ENCODE results near the gene SAG.
A peak's percentile ranks its signal among the peaks of the same experiment; 100 is the strongest.

The SAG gene

GRCh38 chr2:233346930-233347329 is 39.3 kb downstream of the SAG start:
- Histone ChIP-seq H3K4me3 (ENCODE audit: insufficient read depth in 1 of 2, low read depth in 1 of 2, low read length in 2 of 2) (no peak overlapping the region), H3K27me3 (ENCODE audit: control insufficient read depth in 1 of 2, insufficient read depth in 1 of 2, low read length in 2 of 2) (peaks cover 0 to 14% of the 10 kb centered on the region in 2 experiments), H2AFZ (ENCODE audit: low read depth, low read length) (no peak overlapping the region), H3K4ac (ENCODE audit: low read depth in 1 of 2, low read length in 2 of 2) (no peak overlapping the region), H3K4me1 (ENCODE audit: control insufficient read depth, insufficient read depth, low read depth, low read length) (peaks cover 7% of the 10 kb centered on the region), H2BK120ac (ENCODE audit: low read depth, low read length) (no peak overlapping the region), H2AK5ac (ENCODE audit: low read length, severe bottlenecking) (no peak overlapping the region), H4K91ac (ENCODE audit: low read length) (no peak overlapping the region), H4K8ac (ENCODE audit: low read length) (no peak overlapping the region), H2BK5ac (ENCODE audit: low read depth, low read length, poor library complexity, severe bottlenecking) (no peak overlapping the region), H3K14ac (ENCODE audit: low read length in 2 of 2) (no peak overlapping the region), H3K18ac (ENCODE audit: low read depth in 1 of 2, low read length in 2 of 2) (no peak overlapping the region), H3K36me3 (ENCODE audit: control insufficient read depth in 1 of 2, insufficient read depth in 2 of 2, low read depth in 1 of 2, low read length in 2 of 2) (no peaks in the 10 kb centered on the region), H3K27ac (ENCODE audit: low read length, poor library complexity, severe bottlenecking) (no peak overlapping the region), H3K23ac (ENCODE audit: low read length in 2 of 2) (no peak overlapping the region), H2BK15ac (ENCODE audit: low read depth, poor library complexity, severe bottlenecking) (no peak overlapping the region), H3K4me2 (ENCODE audit: low read length, poor library complexity, severe bottlenecking) (no peak overlapping the region), H3K79me1 (replicated peaks; ENCODE audit: low read length, poor library complexity, severe bottlenecking) (no peaks in the 10 kb centered on the region), H3K9me3 (ENCODE audit: control insufficient read depth, low read length) (no peaks in the 10 kb centered on the region), H2BK12ac (ENCODE audit: low read length in 2 of 2) (no peak overlapping the region), H3K9ac (ENCODE audit: low read length) (no peak overlapping the region)
- 84% methylated on average over 9 of the region's 9 CpGs for WGBS
- no peak for DNase-seq

DNA sequence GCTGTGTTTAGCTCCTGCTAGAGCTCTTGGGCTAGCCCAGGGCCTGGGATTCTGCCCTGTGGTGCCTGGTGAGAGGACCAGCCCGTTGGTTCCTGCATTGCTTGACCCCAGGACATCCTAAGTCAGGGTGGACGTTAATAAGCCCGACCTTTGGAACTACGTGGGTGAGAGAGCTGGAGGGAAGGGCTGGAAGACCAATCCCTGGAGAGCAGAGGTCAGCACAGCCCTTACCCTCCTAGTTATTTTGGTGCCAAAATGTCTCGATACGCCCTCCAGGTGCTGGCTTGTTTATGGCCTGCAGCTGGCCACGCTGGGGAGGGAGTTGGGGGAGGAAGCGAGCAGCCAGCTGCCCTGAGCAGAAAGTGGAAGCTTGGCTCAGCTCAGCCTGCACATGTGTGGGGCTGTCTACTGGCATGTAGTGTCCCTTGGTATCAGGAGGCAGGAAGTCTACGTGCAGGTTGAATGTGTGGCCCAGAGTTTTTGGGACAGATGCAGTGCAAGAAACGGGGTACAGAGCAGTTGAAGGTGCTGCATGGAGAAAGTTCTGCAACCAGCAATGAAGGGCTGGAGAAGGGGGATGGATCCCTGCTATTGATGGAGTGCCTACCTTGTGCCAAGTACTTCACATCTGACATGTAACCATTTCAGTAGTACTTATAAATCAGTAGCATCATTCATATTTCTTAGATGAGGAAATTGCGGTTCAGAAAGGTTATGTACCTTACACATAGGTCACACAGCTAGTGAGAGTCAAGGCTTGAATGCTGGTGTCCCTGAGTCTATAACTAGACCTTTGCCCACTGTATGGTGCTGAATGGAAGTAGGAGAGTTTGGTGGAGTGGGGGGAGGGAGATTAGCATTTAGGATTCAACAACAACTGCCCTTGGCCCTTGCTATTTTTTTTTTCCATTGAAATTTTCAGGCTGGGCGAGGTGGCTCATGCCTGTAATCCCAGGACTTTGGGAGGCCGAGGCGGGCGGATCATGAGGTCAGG is 41.7 kb downstream of the SAG start:
- no peak overlapping the region for H3K18ac ChIP-seq (ENCODE audit: low read depth in 1 of 2, low read length in 2 of 2)
- no peak overlapping the region for H3K27ac ChIP-seq (ENCODE audit: low read length, poor library complexity, severe bottlenecking)
- no peak overlapping the region for H3K14ac ChIP-seq (ENCODE audit: low read length in 2 of 2)
- no peak overlapping the region for H2BK120ac ChIP-seq (ENCODE audit: low read depth, low read length)
- no peak overlapping the region for H4K8ac ChIP-seq (ENCODE audit: low read length)
- DNase-seq = no peak
- WGBS = 62% methylated on average over 14 of the region's 15 CpGs
- H4K91ac ChIP-seq (ENCODE audit: low read length) = no peak overlapping the region
- no peak overlapping the region for H2BK12ac ChIP-seq (ENCODE audit: low read length in 2 of 2)
- no peak overlapping the region for H2AK5ac ChIP-seq (ENCODE audit: low read length, severe bottlenecking)
- no peak overlapping the region for H3K4ac ChIP-seq (ENCODE audit: low read depth in 1 of 2, low read length in 2 of 2)
- no peak overlapping the region for H3K9ac ChIP-seq (ENCODE audit: low read length)
- H2BK15ac ChIP-seq (ENCODE audit: low read depth, poor library complexity, severe bottlenecking) = no peak overlapping the region
- H3K27me3 ChIP-seq (ENCODE audit: control insufficient read depth in 1 of 2, insufficient read depth in 1 of 2, low read length in 2 of 2) = peaks cover 0 to 14% of the 10 kb centered on the region in 2 experiments
- H3K23ac ChIP-seq (ENCODE audit: low read length in 2 of 2) = no peak overlapping the region
- no peak overlapping the region for H3K4me2 ChIP-seq (ENCODE audit: low read length, poor library complexity, severe bottlenecking)
- no peak overlapping the region for H2AFZ ChIP-seq (ENCODE audit: low read depth, low read length)
- H3K9me3 ChIP-seq (ENCODE audit: control insufficient read depth, low read length) = no peaks in the 10 kb centered on the region
- peaks cover 4% of the 10 kb centered on the region for H3K79me1 ChIP-seq (replicated peaks; ENCODE audit: low read length, poor library complexity, severe bottlenecking)
- no peak overlapping the region for H3K4me3 ChIP-seq (ENCODE audit: insufficient read depth in 1 of 2, low read depth in 1 of 2, low read length in 2 of 2)
- peaks cover 17% of the 10 kb centered on the region for H3K4me1 ChIP-seq (ENCODE audit: control insufficient read depth, insufficient read depth, low read depth, low read length)
- H3K36me3 ChIP-seq (ENCODE audit: control insufficient read depth in 1 of 2, insufficient read depth in 2 of 2, low read depth in 1 of 2, low read length in 2 of 2) = no peaks in the 10 kb centered on the region
- H2BK5ac ChIP-seq (ENCODE audit: low read depth, low read length, poor library complexity, severe bottlenecking) = no peak overlapping the region

- peak; percentile 87 for DNase-seq
- no peaks in the 10 kb centered on the region for H3K36me3 ChIP-seq (ENCODE audit: control insufficient read depth in 1 of 2, insufficient read depth in 2 of 2, low read depth in 1 of 2, low read length in 2 of 2)
- no peak overlapping the region for H4K8ac ChIP-seq (ENCODE audit: low read length)
- peaks cover 20% of the 10 kb centered on the region for H3K4me1 ChIP-seq (ENCODE audit: control insufficient read depth, insufficient read depth, low read depth, low read length)
- H3K4me2 ChIP-seq (ENCODE audit: low read length, poor library complexity, severe bottlenecking) = peak overlapping the region; percentile 24
- 4% methylated on average over 8 of the region's 8 CpGs for whole genome bisulfite sequencing
- peaks cover 11% of the 10 kb centered on the region for H3K79me1 ChIP-seq (replicated peaks; ENCODE audit: low read length, poor library complexity, severe bottlenecking)
- H2AK5ac ChIP-seq (ENCODE audit: low read length, severe bottlenecking) = no peak overlapping the region
- H2BK120ac ChIP-seq (ENCODE audit: low read depth, low read length) = no peak overlapping the region
- no peak overlapping the region for H2AFZ ChIP-seq (ENCODE audit: low read depth, low read length)
- no peak overlapping the region for H3K18ac ChIP-seq (ENCODE audit: low read depth in 1 of 2, low read length in 2 of 2)
- H3K4ac ChIP-seq (ENCODE audit: low read depth in 1 of 2, low read length in 2 of 2) = no peak overlapping the region
- H3K9ac ChIP-seq (ENCODE audit: low read length) = peak overlapping the region; percentile 67
- no peak overlapping the region for H2BK12ac ChIP-seq (ENCODE audit: low read length in 2 of 2)
- H3K4me3 ChIP-seq (ENCODE audit: insufficient read depth in 1 of 2, low read depth in 1 of 2, low read length in 2 of 2) = peak overlapping the region in 1 of 2 experiments; percentile 24
- H2BK5ac ChIP-seq (ENCODE audit: low read depth, low read length, poor library complexity, severe bottlenecking) = no peak overlapping the region
- H2BK15ac ChIP-seq (ENCODE audit: low read depth, poor library complexity, severe bottlenecking) = no peak overlapping the region
- no peak overlapping the region for H4K91ac ChIP-seq (ENCODE audit: low read length)
- no peaks in the 10 kb centered on the region for H3K9me3 ChIP-seq (ENCODE audit: control insufficient read depth, low read length)
- no peak overlapping the region for H3K14ac ChIP-seq (ENCODE audit: low read length in 2 of 2)
- H3K27me3 ChIP-seq (ENCODE audit: control insufficient read depth in 1 of 2, insufficient read depth in 1 of 2, low read length in 2 of 2) = peaks cover 0 to 14% of the 10 kb centered on the region in 2 experiments
- H3K23ac ChIP-seq (ENCODE audit: low read length in 2 of 2) = no peak overlapping the region
- peak overlapping the region; percentile 21 for H3K27ac ChIP-seq (ENCODE audit: low read length, poor library complexity, severe bottlenecking)
These were observed 43.1 kb downstream of the SAG start for GRCh38 chr2:233350708-233351107.

DNA sequence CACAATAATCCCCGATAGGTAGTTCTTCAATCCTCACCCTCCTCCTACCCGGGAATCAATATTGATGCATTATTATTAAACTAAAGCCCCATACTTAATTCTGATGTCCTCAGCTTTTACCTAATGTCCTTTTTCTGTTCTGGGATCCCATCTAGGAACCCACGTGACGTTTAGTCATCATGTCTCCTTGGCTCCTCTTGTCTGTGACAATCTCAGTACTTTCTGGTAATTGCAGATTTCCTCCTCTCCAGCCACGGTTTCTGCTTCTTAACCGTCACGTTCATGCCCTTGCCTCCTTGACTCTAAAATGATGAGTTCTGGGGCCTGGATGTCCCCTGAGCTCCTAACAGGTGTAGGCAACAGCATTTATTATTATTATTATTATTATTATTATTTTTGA is 43.8 kb downstream of the SAG start:
- Histone ChIP-seq H4K8ac (ENCODE audit: low read length) (no peak overlapping the region), H3K27ac (ENCODE audit: low read length, poor library complexity, severe bottlenecking) (no peak overlapping the region), H2AFZ (ENCODE audit: low read depth, low read length) (no peak overlapping the region), H2BK12ac (ENCODE audit: low read length in 2 of 2) (no peak overlapping the region), H3K4me2 (ENCODE audit: low read length, poor library complexity, severe bottlenecking) (no peak overlapping the region), H2BK120ac (ENCODE audit: low read depth, low read length) (no peak overlapping the region), H2BK5ac (ENCODE audit: low read depth, low read length, poor library complexity, severe bottlenecking) (no peak overlapping the region), H2AK5ac (ENCODE audit: low read length, severe bottlenecking) (no peak overlapping the region), H3K79me1 (replicated peaks; ENCODE audit: low read length, poor library complexity, severe bottlenecking) (peaks cover 16% of the 10 kb centered on the region), H2BK15ac (ENCODE audit: low read depth, poor library complexity, severe bottlenecking) (no peak overlapping the region), H3K27me3 (ENCODE audit: control insufficient read depth in 1 of 2, insufficient read depth in 1 of 2, low read length in 2 of 2) (peaks cover 0 to 14% of the 10 kb centered on the region in 2 experiments), H3K9me3 (ENCODE audit: control insufficient read depth, low read length) (no peaks in the 10 kb centered on the region), H3K9ac (ENCODE audit: low read length) (peak overlapping the region; percentile 67), H3K4me3 (ENCODE audit: insufficient read depth in 1 of 2, low read depth in 1 of 2, low read length in 2 of 2) (no peak overlapping the region), H3K14ac (ENCODE audit: low read length in 2 of 2) (no peak overlapping the region), H3K36me3 (ENCODE audit: control insufficient read depth in 1 of 2, insufficient read depth in 2 of 2, low read depth in 1 of 2, low read length in 2 of 2) (no peaks in the 10 kb centered on the region), H3K4ac (ENCODE audit: low read depth in 1 of 2, low read length in 2 of 2) (no peak overlapping the region), H3K23ac (ENCODE audit: low read length in 2 of 2) (no peak overlapping the region), H3K4me1 (ENCODE audit: control insufficient read depth, insufficient read depth, low read depth, low read length) (peaks cover 20% of the 10 kb centered on the region), H3K18ac (ENCODE audit: low read depth in 1 of 2, low read length in 2 of 2) (no peak overlapping the region), H4K91ac (ENCODE audit: low read length) (no peak overlapping the region)
- 80% methylated on average over 4 of the region's 7 CpGs for WGBS
- DNase-seq = peak; percentile 37

Measured in mesenchymal stem cell (in vitro differentiated cells and primary cell).